Activated CD8-positive, alpha-beta memory T cell treated with anti-CD3 and anti-CD28 coated beads for 1 hour (primary cell): ENCODE results near the gene IKZF3.
"Not testable (repeated sequence)": the region's sequence is repeated elsewhere in the genome, so short reads cannot be mapped to it uniquely, and the experiment has no call there.

Experiments used
- DNase-seq, 2 donors: peaks; one replicate each; pipeline ENCODE4 v3.0.0-alpha.2; 2020; ENCODE audit warnings: low read depth in 1 of 2; ENCODE audit errors: extremely low read depth in 1 of 2

Gene IKZF3

DNA sequence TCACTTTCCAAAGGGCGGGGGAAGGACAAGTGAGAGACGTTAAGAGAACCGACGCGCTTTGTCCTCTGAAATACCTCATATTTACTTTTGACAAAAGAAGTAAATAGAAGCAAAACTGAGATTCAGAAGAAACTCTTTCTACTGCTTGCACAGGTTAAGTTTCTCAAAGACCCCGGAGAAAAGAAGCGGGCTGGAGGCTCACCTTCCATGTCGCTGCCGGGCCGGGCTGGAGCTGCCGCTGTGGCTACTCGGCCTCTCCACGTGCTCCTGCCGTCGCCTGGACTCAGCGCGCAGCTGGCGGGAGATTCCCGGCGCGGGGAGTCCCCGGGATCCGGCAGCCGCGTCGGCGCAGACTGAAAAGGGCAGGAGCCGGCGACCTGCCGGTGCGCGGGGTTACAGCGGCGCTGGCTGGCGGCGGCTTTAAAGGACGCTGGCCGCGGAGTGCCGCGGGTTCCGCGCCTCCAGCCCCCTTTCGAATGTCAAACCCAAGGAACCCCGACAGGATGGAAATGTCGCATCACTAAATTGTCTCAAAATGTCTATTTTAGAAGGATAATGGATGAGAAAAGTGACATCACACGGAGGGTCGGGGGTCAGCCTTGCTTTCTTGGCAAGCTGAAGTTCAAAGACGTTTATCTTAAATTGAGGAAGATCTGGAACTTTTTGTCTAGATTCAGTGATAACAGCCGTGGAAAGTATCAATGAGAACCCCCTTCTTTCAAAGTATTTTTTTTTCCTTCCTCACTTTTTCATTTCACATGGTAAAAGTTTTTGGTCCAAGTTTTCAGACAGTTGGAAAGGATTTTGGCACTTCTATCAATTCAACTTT is at the start of gene IKZF3:
Gene IKZF3, minus strand, starts transcription at position 395 of the 829 bp plus-strand sequence. Its CDS starts 186 bp downstream, at position 209.
- peak; percentile 52 to 69 for DNase-seq

DNA sequence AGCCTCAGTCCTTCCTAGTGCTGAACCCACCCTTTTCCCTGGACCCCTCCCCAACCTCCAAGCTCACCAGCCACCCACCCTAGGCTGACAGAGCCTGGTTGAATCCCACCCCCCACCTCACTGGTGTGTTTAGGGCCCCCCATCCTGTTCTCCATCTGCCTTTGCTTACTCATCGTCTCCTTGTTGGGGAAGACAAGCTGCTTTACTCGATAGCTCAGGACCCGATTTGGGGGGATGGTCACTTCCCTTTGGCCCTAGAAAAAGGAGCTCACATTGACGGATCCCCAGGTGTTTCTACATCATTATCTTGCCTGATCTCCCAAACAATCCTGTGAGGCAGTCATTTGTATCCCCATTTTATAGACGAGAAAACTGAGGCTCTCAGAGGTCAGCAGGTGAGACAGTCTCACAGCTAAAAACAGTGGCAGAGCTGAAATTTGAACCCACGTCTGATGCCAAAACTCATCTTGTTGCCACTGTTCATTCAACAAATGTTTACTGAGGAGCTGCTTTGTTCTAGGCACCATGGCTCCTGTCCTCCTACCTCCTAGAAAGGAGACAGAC is 44.8 kb upstream of the IKZF3 start:
- DNase-seq: no peak

DNA sequence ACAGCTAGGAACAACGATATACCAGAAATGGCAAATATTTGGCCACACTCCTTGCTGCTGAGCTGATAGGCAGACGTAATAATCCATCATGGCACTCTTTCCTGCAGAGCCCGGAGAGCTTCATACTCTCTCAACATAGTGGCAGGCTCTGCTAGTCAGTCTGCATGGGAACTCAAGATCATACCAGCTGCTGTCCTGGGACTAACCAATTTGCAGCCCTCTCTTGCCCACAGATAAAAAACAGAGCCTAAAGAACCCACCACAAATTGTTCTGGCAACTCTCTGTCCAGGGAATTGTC is 40.8 kb upstream of the IKZF3 start:
- no peak for DNase-seq

DNA sequence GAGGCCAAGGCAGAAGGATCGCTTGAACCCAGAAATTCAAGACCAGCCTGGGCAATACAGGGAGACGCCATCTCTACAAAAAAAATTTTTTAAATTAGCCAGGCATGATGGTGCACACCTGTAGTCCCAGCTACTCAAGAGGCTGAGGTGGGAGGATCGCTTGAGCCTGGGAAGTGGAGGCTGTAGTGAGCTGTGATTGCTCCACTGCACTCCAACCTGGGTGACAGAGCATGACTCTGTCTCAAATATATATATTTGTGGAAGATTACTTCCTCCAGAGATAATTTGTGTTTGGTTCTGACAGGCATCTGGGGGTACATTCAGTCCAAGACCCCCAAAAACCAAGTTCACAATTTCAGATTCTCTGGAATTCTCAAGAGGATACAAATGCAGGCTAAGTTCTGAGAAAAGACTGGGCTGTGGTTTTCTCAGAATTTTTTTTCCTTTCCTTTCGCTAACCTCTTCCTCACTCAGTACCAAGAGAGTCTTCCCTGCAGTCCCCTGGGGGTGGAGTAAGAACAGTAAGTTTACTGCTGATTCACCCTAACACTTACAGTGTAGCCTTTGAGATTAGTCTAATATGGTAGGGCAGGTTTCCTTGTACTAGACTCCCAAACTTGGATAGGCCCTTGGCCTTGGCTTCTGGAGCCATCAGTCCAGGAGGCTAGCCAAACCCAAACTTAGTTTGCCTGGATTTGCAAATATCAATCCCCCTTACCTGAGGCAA is 39.2 kb upstream of the IKZF3 start:
- DNase-seq: no peak

DNA sequence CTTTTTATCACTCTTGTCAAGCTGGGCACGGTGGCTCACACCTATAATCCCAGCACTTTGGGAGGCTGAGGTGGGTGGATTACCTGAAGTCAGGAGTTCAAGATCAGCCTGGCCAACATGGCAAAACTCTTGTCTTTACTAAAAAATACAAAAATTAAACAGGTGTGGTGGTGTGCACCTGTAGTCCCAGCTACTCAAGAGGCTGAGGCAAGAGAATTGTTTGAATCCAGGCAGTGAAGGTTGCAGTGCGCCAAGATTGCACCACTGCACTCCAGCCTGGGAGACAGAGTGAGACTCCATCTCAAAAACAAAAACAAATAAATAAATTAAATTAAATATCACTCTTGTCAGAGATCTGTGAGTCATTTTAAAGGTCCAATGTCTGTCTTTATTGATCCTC is 37.9 kb upstream of the IKZF3 start:
- DNase-seq: not testable (repeated sequence)

DNA sequence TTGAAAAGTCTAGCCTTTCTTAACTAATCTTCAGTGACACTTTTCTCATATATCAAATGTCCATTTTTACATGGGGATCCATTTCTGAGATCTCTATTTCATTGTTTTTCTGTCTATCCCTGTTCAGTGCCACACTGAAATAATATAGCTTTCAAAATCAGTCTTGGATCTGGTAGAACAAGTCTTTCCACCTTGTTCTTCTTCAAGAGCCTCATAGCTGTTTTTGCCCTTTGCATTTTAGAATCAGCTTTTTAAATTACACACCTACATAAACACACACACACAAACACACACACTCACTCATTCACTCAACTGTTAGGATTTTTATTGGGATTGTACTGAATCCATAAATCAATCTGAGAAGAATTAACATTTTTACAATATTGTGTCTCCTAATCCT is 35.1 kb upstream of the IKZF3 start:
- no peak for DNase-seq

DNA sequence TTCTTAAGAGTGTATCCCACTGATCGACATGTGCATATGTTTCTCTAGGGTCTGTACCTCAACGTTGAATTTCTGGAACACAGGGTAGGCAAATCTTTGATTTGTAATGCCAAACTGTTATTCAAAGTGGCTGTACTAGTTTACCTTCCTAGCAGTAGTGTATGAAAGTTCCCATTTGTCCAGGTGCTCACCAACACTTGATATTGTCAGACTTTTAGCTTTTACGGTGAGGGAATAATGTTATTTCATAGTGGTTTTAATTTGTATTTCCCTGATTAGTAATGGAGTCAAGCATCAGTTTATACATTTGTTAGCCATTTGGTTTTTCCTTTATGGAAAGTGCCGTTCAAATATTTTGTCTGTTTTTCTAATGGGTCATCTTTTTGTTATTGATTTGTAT is 34.0 kb upstream of the IKZF3 start:
- DNase-seq: no peak

DNA sequence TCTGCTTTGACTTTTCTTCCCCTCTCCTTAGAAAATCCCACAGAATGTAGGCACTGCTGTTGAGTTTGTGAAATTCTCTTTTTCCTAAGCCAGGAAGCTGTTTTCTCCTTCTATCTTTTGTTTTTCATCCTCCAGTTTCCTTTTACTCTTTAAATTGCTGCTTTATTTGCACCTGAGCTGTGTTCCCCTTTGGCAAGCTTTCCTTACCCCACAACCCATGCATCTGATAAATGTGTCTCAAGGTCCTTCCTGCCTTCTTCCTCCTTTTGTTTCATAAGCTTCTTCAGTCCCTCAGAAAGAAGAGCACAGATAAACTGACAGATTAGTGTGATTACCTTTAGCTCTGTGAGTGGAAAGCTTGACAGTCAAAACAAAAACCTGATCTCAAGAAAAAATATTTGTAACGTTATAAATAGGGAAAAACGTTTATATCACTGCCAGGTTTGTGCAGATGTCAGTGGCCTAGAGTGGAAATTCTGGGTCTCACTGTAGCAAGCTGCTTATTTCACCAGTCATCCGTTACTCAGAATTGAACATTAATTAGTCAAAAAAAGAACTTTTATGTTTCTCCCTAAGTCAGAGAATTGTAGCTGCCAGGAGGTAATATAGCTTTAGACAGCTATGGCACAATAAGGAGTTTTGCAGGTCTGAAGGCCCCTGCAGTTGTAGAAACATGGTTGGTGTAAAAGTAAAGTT is 30.7 kb upstream of the IKZF3 start:
- DNase-seq: no peak

DNA sequence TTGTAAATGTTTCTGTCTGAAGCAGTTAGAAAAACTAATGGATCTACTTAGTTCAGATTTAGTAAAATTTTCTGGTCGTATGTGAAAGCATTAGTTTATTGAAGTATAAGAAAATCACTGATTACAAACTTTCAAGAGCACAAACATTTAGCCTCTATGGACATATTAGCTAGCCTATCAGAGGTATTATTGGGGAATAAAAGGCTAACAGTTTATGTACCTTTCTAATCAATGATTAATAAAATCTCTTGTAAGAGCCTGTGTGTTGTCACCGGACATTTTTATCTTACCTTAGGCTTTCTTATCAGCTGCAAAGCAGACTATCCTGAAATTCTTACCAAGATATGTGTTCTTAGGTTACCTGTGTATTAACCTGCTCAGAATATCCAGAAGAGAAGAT is 25.1 kb upstream of the IKZF3 start:
- DNase-seq: no peak

DNA sequence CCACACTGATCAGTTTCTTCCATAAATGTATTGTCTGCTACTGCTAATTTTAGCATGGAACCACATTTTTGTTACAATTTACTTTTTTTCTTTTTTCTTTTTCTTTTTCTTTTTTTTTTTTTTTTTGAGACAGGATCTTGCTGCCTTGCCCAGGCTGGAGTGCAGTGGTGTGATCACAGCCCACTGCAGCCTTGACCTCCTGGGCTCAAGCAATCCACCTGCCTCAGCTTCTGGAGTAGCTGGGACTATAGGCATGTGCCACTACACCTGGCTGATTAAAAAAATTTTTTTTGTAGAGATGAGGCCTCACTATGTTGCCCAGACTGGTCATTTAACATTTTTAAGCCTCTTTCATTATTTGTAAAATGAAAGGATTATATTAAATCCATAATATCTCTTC is 23.0 kb upstream of the IKZF3 start:
- DNase-seq: no peak

DNA sequence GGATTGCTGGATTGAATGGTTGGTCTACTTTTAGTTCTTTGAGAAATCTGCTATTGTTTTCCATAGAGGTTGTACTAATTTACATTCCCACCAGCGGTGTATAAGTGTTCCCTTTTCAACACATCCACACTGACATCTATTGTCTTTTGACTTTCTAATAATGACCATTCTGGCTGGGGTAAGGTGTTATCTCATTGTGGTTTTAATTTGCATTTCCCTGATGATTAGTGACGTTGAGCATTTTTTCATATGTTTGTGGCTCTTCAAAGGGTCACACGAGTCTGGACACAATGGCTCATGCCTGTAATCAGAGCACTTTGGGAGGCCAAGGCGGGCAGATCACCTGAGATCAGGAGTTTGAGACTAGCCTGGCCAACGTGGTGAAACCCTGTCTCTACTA is 22.0 kb upstream of the IKZF3 start:
- not testable (repeated sequence) for DNase-seq

DNA sequence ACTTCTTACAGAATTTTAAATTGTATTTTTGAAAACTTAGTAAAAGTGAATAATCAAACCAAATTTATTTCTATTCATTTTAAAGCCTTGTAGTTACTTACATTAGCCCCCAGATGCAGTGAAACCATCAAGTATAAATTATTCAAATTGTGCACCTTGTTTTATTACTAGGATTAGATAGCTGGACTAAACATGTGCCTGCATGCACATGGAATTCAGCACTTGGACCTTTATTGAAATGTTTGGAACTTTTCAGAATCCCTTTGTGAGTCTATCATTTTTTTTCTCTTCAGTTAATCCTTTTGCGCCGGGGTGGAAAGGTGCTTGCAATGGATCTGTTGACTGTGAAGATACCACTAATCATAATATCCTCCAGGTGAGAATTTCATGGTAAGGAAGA is 8.6 kb upstream of the IKZF3 start:
- no peak for DNase-seq

DNA sequence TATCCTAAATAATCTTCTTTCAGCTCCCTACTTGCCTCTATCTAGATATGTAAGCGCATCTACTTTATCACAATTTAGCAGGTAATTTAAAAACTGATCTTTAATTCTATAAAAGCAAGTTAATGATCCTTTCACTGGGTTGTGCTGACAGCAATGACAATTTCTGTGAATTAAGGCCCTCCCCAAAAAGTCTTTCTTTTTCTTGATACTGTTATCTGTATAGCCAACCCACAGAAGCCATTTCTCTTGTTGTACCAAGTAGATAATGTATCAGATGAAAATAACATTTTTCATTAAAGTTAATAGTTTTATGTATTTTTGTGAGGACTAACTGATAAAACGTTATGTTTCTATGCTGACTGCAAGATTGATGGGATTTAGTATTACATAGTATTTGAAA is 7.7 kb upstream of the IKZF3 start:
- DNase-seq: no peak

DNA sequence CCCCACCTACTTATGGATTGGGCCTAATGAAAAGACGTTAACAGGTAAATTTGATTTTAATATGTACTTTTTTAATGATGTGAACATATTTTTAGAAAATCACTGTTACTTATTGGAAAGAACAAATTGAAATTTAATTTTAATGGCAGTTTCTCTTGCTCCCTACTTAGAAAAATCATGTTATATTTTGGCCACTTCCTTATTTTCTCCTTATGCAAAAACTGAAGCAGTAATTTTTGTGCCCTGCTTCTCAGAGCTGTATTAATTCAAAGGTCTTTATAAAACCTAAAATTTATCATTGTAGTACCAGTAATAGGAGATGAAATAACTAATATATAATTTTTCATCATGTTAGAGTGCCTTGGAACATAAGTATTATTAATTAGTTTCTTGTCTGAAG is 6.7 kb upstream of the IKZF3 start:
- DNase-seq: no peak

DNA sequence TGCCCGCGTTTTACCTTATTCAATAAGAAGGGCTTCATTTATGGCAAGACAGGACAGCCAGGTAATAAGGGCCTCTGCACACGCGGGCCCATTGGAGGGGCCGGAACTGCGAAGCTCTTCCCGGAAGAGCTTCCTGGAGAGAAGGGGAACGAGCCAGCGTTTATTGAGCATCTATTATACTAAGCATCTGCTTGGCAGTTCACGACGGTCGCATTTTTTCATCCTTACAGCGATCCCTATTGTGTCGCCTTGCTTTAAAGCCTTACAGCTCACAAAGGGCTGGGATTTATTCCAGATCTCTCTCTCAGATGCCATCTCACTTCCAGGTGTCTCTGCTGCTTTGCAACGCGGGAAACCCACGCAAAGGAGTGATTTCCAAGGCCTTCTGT is 4.4 kb upstream of the IKZF3 start:
- no peak for DNase-seq

DNA sequence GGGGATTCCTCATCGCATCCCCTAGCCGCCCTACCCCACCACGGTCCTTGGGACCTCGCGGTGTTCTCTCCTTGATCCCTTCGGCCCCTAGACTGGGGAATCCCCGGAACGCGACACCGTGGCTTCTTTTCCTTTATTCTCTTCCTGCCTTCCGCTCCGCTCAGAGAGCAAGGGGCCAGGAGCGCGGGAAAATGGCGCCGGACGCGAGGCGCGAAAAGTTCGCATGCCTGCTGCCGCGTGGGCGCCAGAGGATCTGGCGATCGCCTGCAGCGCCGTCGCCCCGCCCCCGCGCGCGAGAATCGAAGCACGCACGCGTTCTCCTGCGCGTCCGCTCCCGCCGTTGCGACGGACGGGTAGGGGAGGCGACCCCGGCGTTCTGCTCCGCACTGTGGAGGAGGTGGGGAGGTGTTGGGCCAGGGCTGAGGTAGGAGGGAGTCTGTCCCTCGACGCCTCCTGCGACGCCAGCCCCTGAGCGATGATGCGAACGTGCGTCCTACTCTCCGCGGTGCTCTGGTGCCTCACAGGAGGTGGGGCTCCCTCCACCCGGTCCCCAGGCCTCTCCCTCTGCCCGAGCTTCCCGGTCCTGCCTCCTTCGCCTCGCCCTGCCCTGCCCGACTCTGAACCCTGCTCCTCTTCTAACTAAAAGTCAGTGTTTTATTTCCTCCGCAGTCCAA is 3.9 kb upstream of the IKZF3 start, which contains the start of gene ZPBP2:
Gene ZPBP2, plus strand, starts transcription at position 323 of the 674 bp plus-strand sequence. Its CDS starts 153 bp downstream, at position 476.
- peak in 1 of 2 donors; percentile 24 for DNase-seq

DNA sequence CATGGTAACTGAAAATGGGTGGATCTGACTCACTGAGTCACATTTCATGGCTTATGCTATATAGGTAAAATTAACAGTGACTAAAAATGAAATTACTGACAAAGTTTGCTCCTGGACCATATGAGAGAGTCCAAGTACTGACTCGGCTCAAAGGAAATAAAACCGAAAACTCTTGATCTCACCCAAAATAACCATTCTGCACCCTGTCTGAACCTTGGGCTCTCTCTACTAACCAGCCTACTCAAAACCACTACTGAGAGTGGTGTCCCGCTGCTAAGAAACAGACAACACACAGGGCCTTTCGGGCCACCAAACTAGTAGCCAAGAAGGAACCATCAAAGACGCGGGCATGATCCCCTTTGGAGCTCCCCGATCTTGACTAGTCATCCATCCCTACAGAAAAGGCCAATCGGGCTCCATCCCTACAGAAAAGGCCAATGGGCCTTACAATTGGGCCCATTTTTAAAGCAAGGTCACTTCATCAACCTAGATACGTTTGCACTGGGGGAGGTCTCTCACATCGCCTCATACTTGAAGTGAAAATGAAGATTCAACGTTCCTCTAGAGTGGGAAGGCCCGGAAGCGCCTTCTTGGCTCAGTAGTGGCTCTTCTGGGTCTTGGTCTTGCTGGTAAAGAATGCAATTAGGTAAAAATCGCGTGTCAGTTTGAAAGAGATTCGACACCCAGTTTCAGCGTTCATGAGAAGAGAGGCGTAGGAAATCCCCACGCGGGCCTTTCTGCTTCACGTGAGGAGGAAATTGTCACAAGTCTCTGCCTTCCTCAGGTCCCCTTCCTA is 3.2 kb upstream of the IKZF3 start:
- DNase-seq: peak in 1 of 2 donors; percentile 16

DNA sequence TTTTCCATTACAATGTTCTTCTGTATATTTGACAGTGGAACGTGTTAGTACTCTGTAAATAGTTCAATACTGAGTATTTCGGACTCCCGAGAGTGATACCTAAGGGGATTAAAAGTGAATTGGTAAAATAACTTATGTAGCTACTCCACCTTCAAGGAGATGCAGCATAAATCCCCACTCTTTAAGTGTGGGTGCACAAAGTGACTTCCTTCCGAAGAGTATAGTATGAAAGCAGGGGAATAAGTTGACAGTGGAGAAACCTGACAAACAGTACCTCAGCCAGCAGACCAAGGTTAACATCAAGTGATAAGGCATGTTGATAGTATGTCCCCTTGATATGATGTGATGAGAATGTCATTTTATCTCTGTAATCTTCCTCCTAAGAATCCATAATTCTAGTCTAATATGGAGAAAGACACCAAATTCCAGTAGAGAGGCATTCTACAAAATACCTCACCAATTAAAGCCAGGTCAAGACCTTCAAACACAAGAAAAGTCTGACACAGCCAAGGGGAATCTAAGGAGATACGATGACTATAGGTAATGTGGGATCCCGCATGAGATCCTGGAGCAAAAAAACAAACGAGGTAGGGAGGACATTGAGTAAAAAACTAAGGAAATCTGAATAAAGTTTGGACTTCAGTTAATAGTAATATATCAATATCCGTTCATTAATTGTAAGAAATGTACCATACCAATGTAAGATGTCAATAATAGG is 2.1 kb upstream of the IKZF3 start:
- no peak for DNase-seq

DNA sequence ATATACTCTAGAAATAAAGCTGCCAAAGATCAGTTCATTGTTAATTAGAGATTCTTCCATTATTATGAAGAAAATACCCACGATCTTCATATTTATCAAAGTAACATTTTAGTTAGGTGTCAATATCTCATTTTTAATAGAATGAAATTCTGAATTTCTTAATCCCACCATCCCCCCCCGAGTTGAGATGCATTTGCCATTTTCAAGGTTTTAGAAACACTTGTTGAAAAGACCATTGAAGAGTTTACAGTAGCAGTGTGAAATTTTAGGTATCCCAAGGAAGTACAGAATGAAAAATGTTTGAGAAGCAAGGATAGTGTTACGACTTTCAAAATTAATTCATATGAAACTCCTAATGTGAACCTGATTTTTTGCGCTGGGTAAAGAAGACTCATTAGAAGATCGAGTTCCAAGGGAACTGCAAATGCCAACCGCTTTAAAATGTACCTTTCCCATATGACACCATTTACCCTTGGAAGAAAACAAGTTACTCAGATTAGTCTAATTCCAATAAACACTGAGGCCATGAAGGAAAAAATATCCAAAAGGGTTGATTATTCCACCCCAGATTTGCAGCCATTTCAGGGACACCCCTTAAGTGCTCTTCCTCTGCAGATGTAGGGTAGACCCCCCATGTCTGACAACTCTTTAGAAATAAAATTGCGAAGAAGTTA is 731 bp downstream of the IKZF3 start:
- DNase-seq: no peak
